HG03066 (cell line): Measurements from ENCODE around the gene LIPC.

Experiments used
- ATAC-seq: cut with Tn5 transposase; IDR thresholded peaks from one replicate; pipeline ENCODE4 v1.9.1; 2021; ENCODE audit warnings: low read depth; ENCODE audit not compliant: unreplicated experiment

Gene LIPC

DNA sequence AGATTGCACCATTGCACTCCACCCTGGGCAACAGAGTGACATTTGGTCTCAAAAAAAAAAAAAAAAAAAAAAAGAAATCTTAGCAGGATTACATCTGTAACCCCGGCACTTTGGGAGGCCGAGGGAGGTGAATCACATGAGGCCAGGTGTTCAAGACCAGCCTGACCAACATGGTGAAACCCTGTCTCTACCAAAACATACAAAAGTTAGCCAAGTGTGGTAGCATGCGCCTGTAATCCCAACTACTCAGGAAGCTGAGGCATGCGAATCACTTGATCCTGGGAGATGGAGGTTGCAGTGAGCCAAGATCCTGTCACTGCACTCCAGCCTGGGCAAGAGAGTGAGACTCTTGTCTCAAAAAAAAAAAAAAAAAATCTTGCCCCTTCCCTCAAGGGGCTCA lies 40.4 kb downstream of the LIPC start:
- no peak for ATAC-seq

DNA sequence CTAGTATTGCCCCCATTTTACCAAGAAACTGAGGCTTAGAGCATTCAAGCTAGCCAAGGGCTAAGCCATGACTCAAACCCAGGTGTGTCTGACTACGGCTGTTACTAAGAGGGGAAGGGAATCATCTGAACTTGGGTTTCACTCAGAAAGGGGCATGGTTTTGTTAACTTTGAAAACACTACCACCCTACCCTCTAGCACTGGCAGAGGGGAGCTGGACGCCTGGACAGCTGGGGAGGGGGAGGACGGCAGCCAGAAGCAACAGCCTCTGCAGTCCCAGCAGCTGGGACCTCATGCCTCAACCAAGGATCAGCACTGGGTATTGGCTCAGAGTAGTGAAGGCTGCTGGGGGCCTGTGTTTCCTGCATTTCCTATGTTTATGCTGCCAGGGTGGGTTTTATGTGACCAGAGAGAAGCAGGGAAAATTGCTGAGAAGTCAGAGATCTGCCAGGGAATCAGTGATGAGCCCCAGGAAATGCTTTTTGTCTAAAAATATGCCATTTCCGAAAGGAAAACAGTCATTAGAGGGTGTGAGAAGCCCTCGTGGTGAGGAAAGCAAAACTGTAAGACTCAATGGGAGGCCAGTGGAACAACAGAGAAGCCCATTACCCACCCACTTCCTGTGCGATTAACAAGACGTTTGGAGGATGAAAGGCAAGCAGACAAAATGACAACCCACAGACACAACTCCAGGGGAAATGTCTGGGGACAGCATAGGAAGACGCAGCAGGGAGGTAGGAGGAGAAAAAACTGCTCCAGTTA lies 41.2 kb downstream of the LIPC start:
- no peak for ATAC-seq

DNA sequence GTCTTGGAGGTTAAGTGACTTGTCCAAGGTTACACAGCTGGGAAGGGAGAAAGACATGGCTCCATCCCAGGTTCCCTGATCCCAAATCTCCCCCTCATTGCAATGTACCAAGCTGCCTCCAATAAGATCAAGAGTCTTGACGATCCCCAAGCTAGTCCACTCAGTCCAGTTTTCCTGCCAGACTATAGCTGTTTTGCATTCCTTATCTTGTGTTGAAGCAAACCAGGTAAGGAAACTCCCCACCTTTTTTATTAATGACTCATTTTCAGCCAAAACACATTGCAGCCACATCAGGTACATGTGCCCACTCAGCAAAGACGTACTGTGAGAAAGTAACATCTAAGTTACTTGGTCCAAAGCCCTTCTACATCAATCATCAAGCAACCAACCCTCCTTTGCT lies 41.9 kb downstream of the LIPC start:
- ATAC-seq = no peak

DNA sequence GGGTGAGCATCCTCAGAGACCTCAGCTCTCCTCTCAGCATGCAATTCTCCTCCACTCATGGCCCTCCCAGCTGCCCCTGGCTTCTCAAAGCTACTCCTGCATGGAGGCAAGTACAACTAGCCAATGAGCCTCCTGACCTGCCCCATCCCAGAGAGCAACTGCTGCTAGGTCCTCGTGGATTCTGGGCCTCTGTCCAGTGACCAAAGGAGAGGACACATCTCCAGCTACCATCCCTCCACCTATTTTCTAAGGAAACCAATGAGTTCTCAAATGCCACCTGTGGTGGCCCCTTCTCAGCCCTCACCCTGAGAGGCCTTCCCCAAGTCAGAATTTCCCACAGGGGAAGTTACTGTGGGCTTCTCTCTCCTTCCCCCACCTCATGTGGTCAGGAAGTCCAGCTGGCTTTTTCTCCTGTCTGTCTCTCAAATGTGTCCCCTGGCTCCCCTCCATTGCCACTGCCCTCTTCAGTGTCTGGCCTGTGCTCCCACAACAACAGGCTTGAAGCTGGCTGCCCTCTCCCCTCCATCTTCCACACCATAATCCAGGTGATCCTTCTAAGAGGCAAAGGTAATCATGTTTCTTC lies 43.0 kb downstream of the LIPC start:
- ATAC-seq = no peak

DNA sequence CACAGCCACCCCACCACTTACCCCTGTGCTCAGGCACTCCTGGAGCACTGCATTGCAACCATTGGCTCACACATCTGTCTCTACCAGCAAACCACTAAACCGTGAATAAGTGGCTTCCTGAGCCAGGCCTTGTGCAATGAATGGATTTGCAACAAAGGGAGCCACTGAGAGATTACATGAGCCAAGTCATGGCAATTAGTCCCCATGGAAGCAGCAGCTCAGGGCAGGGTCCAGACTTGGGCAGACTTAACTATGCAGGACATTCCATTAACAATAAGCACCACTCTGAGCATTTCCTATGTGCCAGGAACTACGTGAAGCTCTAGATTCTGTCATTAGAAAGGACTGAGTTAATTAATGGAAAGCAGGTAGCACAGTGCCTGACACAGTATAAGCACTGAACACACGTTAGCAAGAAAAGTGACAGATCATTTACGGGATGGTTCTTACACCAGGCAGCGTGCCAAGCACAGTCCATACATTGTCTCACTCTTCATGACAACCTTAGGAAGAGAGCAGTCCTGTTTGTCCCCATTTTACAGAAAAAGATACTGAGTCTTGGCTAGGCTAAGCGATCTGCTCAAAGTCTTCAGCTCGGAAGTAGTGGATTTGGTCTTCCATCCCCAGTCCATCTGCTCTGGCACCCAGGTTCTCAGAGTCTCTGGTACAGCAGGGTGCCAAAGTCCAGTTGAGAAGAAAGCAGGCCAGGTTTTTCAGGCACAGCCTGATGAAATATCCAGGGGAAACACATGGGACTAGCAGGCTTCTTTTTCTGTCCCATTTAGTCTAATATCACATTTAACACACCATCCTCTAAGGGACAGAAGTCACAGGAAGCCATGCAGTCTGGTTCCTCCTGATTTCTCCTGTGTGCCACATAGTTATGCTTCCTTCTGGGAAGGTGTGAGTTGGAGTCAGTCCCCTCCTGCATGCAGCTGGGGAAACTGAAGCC lies 44.1 kb downstream of the LIPC start:
- no peak for ATAC-seq

DNA sequence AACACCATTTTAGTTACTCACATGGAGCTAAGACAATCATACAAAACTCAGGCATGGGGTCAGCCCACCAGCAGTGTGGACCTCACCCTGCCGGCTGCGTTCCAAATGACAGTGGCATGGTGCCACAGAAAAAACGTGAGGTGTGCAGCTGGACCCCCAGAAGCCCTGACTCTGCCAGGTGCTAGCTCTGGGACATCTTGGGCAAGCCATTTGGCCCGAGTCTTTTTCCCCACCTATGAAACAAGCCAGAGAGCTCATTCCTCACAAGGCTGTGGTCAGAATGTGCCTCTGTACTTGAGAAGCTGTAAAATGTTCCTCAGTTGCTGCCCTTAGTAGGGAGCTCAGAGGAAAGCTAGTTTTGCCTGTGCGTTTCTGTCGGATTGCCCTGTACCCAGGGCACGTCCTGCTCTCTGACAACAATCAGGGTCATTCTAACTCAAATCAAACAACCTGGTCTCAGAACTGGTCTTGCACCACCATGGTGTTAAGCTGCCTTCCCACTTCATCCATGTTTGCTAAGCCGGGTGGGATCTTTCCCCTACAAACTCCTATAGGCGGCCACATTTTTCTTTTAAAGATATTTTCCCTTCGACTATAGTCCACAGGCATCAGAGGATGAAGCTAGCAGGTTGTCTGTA lies 44.9 kb downstream of the LIPC start:
- no peak for ATAC-seq

DNA sequence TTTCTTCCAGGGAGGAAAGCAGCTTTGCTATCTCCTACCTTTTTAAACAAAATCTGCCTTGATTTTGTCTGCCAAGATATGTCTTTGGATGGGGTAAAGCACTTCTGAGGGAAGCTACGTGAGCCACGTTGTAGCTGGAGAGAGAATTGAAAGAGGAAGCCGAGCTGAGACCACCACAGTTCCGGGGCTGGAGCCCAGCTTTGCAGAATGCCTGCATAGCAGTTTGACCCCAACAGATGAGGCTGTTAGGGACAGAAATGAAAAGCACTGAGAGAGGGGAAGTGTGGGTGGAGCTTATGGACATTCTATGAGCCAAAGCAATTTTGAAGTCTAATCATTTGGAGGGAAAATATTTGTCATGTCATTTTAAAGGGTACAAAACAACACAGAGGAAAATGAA lies 45.4 kb downstream of the LIPC start:
- ATAC-seq = no peak

DNA sequence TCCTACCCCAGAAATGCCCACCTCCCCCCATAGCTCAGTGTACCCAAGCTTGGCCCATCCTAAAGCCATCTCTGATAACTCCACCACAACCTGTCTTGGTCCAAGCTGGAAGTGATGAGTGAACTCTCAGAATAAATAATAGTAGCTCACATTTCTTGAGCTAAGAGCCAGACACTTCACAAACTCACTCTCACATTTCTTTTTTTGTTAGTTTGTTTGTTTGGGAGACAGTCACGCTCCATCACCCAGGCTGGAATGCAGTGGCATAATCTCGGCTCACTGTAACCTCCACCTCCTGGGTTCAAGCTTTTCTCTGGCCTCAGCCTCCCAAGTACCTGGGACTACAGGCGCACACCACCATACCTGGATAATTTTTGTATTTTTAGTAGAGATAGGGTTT lies 46.2 kb downstream of the LIPC start:
- no peak for ATAC-seq

DNA sequence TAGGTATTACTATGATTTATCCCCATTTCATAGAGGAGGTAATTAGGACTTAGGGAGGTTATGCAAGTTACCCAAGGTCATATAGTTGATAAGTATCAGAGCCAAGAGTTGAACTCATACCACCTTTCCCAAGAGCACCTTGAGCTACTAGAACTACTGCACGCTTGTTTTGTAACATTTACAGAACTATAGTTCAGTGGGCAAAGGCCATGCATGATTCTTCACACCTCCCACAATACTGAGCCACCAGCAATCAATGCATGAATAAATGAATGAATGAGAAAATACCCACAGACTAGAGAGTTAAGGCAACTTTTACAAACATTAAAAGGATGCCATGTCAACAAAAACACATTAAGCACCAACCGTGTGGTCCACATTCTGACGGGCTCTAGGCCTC lies 46.8 kb downstream of the LIPC start:
- ATAC-seq = no peak

DNA sequence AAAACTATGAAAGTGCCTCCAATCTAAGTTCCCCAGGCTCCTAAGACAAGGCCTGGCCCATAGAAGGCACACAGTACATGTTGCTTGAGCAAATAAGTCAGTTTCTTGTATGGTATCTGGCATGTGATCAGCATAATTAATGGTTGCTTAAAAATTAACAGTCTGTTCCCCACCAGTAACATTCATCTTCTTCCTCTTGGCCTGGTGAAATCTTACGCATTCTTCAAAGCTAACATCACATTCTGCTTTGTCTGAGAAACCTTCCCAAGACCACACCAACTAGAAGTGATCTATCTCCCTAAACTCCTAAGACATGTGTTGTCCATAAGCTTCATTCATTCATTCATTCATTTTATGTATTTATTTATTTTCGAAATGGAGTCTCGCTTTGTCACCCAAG lies 48.1 kb downstream of the LIPC start:
- no peak for ATAC-seq

DNA sequence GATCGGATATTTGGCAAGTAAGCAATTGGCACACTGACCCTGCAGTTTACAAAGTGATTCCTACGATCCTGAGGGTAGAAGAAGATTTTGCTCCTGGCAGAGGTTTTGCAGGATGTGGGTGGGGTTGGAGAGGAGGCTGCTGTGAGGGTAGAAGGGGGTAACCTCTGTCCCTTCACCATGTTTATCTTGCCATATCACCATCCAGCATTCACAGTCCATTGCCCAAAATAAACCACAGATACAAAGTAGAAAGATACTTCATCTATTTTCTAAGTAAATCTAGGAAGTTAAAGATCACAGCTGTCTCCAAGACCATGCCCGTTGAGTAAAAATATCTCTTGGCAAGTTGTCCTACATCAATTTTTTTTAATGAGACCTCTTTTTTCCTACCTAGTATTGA lies 51.6 kb downstream of the LIPC start:
- no peak for ATAC-seq

DNA sequence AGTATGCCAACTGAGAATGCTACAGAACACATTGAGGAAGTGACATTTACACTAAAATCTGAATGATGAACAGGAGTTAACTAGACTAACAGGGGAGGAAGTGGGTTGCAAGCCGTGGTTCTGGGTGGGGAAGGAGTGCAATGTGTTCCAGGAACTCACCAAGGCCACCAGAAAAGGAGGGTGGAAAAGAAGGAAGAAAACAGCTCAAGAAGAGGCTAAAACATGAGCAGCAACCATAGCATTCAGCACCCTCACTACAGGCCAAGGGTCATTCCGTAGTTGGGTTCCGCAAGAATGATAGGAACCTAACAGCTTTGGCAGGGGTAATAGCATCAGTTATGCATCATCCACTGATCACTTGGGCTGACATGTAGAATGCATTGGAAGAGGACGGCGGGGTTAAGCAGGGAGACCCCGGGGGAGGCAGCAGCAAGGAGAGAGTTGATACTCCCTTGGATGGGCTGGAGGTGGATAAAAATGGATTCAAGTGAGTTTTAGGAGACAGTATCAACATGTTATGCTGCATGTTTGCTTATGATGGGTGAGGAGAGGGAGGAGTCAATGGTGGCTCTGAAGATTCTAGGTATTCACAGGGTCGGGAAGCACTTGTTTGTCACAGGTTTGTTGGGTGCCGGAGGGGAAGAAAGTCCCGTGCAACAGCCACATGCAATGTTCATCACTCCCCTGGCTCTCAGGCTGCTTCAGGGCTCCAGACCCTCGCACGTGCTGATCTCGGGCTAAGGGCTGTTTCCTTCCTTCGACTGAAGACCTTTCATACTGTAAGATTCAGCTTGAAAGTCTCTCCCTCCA lies 53.2 kb downstream of the LIPC start:
- ATAC-seq = no peak

DNA sequence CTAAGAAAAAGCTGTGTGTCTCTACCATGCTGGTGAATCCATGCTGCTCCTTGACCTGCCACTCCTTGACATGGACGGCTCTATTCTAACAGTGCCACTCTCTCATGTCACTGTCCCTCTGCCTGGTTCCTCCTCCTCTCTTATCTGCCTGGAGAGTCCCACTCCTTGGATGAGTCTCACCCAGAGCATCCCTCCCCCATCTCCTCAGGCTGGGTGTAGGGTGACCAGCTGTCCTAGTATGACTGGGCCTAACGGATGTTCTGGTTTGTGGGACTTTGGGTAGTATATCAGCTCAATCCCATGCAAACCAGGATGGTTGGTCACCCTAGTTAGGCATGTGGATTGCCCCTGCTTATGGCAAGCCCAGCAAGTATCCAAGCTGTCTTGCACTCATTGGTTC lies 54.3 kb downstream of the LIPC start:
- no peak for ATAC-seq

DNA sequence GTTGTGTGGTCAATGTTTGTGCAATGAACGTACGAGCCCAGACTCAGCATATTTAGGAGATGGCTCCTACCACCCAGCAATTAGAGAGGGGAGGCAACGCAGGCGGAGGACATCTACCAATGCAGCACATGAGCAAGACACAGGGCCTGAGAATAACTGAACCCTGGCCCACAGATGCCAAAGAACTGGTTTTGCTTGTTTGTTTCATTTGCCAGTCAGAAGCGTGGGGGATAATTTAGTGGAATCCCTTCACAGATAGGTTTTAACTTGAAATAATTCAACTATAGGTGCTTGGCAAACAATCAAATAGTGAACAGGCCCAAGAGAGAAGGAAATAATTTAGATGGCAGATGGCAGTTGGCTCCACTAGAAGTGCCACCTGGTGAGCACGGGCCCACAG lies 54.8 kb downstream of the LIPC start:
- ATAC-seq = no peak

DNA sequence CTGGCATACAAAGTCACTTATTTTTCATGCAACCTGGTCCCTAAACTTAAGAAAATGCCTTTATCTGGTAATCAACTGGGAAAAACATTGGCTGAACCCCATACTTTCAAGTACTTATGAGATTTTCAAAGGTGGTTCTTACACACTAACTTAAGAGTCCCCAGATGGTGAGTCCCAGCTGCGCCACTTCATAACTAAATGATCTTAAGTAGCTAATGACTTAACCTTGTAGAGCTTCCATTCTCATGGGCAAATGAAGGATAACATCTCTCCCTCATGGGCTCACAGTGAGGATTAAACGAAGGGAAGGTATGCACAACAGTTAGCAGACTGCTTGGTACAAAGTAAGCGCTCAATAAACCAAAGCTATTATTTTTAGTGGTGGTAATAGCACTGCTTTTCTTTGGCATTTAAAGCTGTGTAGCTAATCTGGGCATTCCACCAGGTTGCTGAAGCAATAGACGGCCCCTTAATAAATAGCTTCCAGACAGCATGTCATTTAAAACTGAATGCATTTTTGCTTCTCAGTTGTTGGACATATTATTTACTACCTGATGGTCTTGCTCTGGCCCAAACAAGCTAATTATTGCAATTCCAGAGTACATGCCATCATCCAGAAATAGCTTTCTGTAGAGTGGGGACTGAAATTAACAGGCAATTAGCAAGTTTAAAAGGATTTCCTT lies 55.4 kb downstream of the LIPC start:
- no peak for ATAC-seq

DNA sequence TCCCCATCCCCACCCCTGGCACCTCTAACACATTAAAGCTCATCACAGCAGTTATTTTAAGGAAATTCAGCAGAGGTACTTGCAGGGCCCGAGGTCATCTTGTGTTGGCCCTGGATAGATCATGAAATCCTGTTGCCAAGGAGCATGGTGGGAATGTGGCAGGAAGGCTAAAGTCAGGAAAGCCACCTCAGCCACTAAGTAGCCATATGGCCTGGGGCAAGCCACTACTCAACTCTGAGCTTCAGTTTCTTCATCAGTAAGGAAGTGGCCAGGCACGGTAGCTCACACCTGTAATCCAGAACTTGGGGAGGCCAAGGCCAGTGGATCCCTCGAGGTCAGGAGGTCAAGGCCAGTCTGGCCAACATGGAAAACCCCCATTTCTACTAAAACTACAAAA lies 55.9 kb downstream of the LIPC start:
- no peak for ATAC-seq

DNA sequence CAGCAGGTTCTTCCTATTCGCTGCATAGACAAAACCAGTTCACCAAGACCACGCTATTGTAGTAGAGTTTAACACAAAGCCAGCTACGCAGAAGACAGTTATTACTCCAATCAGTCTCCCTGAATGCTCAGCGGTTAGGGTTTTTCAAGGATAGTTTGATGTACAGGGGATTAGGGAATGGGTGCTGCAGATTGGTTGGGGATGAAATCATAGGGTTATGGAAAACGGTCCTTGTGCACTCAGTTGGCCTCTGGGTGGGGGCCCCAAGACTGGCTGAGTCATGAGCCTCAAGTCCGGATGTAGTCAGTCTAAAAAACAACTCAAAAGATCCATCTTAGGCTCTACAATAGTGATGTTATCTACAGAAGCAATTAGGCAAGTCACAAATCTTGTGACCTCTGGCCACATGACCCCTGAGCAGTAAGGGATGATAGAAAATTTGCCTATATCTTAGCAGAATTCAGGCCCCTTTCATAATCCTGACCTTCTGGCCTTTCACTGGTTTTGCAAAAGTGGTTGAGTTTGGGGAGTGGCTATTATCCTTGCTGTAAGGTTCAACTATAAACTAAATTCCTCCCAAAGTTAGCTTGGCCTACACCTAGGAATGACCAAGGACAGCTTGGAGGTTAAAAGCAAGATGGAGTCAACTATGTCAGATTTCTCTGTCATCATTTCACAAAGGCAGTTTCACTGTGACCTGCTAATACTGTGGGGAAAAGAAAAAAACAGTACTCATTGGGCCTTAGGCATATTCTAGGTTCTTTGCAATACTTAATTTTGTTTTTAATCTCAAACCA lies 57.7 kb downstream of the LIPC start:
- ATAC-seq = no peak

DNA sequence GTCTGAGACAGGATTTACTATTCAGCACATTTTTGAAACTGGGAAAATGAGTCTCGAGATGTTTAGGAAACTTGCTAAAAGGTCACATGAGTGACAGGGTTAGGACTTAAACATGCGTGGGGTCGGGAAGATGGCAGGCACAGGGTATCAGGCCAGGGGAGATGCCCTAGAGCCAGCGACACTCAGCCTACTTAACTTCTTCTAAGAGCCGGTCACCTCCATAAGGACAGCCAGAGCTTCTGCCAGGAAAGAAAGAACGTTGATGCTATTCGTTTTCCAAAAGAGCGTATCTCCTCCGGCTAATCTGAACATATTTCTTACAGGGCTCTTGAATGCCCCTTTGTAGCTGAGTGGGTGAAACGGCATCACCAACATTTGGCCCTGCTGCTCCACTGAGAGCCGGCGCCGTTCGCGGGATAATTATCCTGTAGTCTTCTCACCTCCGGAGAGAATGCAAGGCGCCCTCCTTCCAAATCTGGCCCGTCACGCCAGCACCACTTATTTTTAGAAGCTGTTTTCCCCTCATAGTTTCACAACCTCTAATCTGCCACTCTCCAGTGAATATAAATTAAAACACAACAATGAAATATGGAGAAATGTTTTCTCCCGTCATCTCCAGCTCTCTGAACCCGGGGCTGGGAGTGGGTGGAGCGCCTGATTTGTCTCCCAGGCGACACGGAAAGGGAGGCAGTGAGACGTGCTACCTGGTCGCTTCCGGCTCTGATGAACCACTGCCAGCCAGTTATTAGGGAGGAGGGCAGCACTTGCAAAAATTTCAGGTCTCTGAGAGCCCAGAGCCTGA lies 58.5 kb downstream of the LIPC start:
- ATAC-seq = no peak
